ENCODE data around the gene HRH3. TPM values are rescaled to one million over a fixed set of nuclear protein-coding genes. Genes with fewer than 3 reads are reported as not detected.

The HRH3 gene
- total RNA-seq, 6 donors from 2014 or later: not detected

- ATAC-seq (ENCODE audit: low FRiP score in 2 of 2) (no peak), DNase-seq (no peak)
- no peaks in the 10 kb centered on the region for H3K9me3 ChIP-seq
- H3K36me3 ChIP-seq: no peaks in the 10 kb centered on the region
- H3K27me3 ChIP-seq: no peaks in the 10 kb centered on the region
- H3K27ac ChIP-seq: peak overlapping the region in 2 of 4 donors; percentile 31 to 90
- no peak overlapping the region for H3K4me3 ChIP-seq
- peaks cover 12 to 38% (median 20%) of the 10 kb centered on the region in 4 donors for H3K4me1 ChIP-seq
- TF ChIP-seq POLR2A (IDR thresholded peaks at IDR 0.05) (no peak), POLR2AphosphoS5 (IDR thresholded peaks at IDR 0.05) (no peak), EP300 (IDR thresholded peaks at IDR 0.05) (no peak)
- TF ChIP-seq, protein P1, sequence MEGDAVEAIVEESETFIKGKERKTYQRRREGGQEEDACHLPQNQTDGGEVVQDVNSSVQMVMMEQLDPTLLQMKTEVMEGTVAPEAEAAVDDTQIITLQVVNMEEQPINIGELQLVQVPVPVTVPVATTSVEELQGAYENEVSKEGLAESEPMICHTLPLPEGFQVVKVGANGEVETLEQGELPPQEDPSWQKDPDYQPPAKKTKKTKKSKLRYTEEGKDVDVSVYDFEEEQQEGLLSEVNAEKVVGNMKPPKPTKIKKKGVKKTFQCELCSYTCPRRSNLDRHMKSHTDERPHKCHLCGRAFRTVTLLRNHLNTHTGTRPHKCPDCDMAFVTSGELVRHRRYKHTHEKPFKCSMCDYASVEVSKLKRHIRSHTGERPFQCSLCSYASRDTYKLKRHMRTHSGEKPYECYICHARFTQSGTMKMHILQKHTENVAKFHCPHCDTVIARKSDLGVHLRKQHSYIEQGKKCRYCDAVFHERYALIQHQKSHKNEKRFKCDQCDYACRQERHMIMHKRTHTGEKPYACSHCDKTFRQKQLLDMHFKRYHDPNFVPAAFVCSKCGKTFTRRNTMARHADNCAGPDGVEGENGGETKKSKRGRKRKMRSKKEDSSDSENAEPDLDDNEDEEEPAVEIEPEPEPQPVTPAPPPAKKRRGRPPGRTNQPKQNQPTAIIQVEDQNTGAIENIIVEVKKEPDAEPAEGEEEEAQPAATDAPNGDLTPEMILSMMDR (IDR thresholded peaks at IDR 0.05): no peak
- WGBS, 2 donors: 62 to 69% methylated on average over 17 to 24 of the region's 28 CpGs
Observed at GRCh38 chr20:62236766-62237513, 16.9 kb upstream of the HRH3 start.

- Histone ChIP-seq H3K4me3 (no peak overlapping the region), H3K27me3 (no peaks in the 10 kb centered on the region), H3K4me1 (peaks cover 12 to 32% (median 20%) of the 10 kb centered on the region in 4 donors), H3K27ac (no peak overlapping the region), H3K9me3 (no peaks in the 10 kb centered on the region), H3K36me3 (no peaks in the 10 kb centered on the region)
- DNase-seq (no peak), ATAC-seq (ENCODE audit: low FRiP score in 2 of 2) (no peak)
- 49 to 60% methylated on average over 6 of the region's 6 CpGs for WGBS, 2 donors
- TF ChIP-seq POLR2A (IDR thresholded peaks at IDR 0.05): no peak
- TF ChIP-seq, protein P1 (IDR thresholded peaks at IDR 0.05): no peak
- TF ChIP-seq POLR2AphosphoS5 (IDR thresholded peaks at IDR 0.05): no peak
- no peak for TF ChIP-seq EP300 (IDR thresholded peaks at IDR 0.05)
Observed at GRCh38 chr20:62236200-62236599, 16.1 kb upstream of the HRH3 start.

GRCh38 chr20:62235777-62236157 is 15.7 kb upstream of the HRH3 start:
- Histone ChIP-seq H3K9me3 (no peaks in the 10 kb centered on the region), H3K27me3 (no peaks in the 10 kb centered on the region), H3K4me3 (no peak overlapping the region), H3K4me1 (peaks cover 12 to 27% (median 20%) of the 10 kb centered on the region in 4 donors), H3K36me3 (no peaks in the 10 kb centered on the region), H3K27ac (no peak overlapping the region)
- DNase-seq: no peak
- 92 to 94% methylated on average over 4 to 9 of the region's 9 CpGs for WGBS, 2 donors
- TF ChIP-seq EP300 (IDR thresholded peaks at IDR 0.05) (no peak), POLR2A (IDR thresholded peaks at IDR 0.05) (no peak), POLR2AphosphoS5 (IDR thresholded peaks at IDR 0.05) (no peak)
- TF ChIP-seq, protein P1 (IDR thresholded peaks at IDR 0.05): no peak
- ATAC-seq (ENCODE audit: low FRiP score in 2 of 2): no peak

GRCh38 chr20:62235001-62235776 is 15.1 kb upstream of the HRH3 start:
- Histone ChIP-seq H3K4me3 (no peak overlapping the region), H3K27me3 (no peaks in the 10 kb centered on the region), H3K36me3 (no peaks in the 10 kb centered on the region), H3K27ac (no peak overlapping the region), H3K9me3 (no peaks in the 10 kb centered on the region), H3K4me1 (peaks cover 12 to 24% (median 17%) of the 10 kb centered on the region in 4 donors)
- DNase-seq (no peak), ATAC-seq (ENCODE audit: low FRiP score in 2 of 2) (no peak)
- 65 to 74% methylated on average over 16 of the region's 16 CpGs for WGBS, 2 donors
- no peak for TF ChIP-seq POLR2A (IDR thresholded peaks at IDR 0.05)
- no peak for TF ChIP-seq EP300 (IDR thresholded peaks at IDR 0.05)
- TF ChIP-seq, protein P1 (IDR thresholded peaks at IDR 0.05): no peak
- TF ChIP-seq POLR2AphosphoS5 (IDR thresholded peaks at IDR 0.05): no peak
